Stomach (tissue), 9 donors: ENCODE data around the gene ZNF268. TPM values are rescaled to one million over a fixed set of nuclear protein-coding genes. Genes with fewer than 3 reads are reported as not detected.

Source experiments
- DNase-seq, 2 donors: peaks; one replicate each; pipeline versions ENCODE4 v3.0.0 to v3.0.0-alpha.2; 2013 to 2019
- H3K27ac ChIP-seq, 5 donors: fragments of 200-600 bp in 4 of 5; sonication (generic) in 4 of 5; one replicate each; pipeline ENCODE4 v1.5.1; 2013 to 2019; ENCODE audit warnings: mild to moderate bottlenecking in 1 of 5, moderate library complexity in 1 of 5
- H3K27me3 ChIP-seq, 3 donors: fragments of 200-600 bp; sonication (generic); one replicate each; pipeline ENCODE4 v1.5.1; 2017 to 2019; ENCODE audit warnings: mixed run types in 1 of 3
- H3K36me3 ChIP-seq, 4 donors: fragments of 200-600 bp; sonication (generic); 1 replicate in 3 of 4; 2 replicates in 1 of 4; pipeline ENCODE4 v1.5.1; 2016 to 2019
- H3K4me1 ChIP-seq, 4 donors: fragments of 200-600 bp; sonication (generic); one replicate each; pipeline ENCODE4 v1.5.1; 2016 to 2019
- H3K4me3 ChIP-seq, 4 donors: fragments of 200-600 bp; sonication (generic) in 3 of 4; one replicate each; pipeline ENCODE4 v1.5.1; 2016 to 2019; ENCODE audit warnings: mild to moderate bottlenecking in 1 of 4
- H3K9me3 ChIP-seq, 4 donors: fragments of 200-600 bp; sonication (generic); one replicate each; pipeline ENCODE4 v1.5.1; 2016 to 2019
- EP300 ChIP-seq: sonication (generic); formaldehyde crosslinking; IDR thresholded peaks from one replicate; pipeline ENCODE4 v1.6.1; 2017; ENCODE audit warnings: antibody characterized with exemption
- POLR2A ChIP-seq, 4 donors: fragments of 450-650 bp; IDR thresholded peaks; one replicate each; pipeline ENCODE4 v1.6.1; 2016; ENCODE audit warnings: antibody characterized with exemption in 4 of 4, control low read depth in 2 of 4, mild to moderate bottlenecking in 1 of 4, moderate library complexity in 1 of 4
- POLR2AphosphoS5 ChIP-seq, 3 donors: sonication (generic); formaldehyde crosslinking; IDR thresholded peaks; one replicate each; pipeline ENCODE4 v1.6.1; 2016; ENCODE audit warnings: antibody characterized with exemption in 3 of 3
- WGBS, 5 donors: extraction: QIAGEN DNeasy Blood & Tissue Kit in 3 of 5; methylation state at CpG; one replicate each; pipeline versions ENCODE4 v1.1.5 to v1.1.7; 2013 to 2018; 5-methylcytosine and 5-hydroxymethylcytosine counted together
- intact Hi-C: fragments of 100-400 bp; cut with DNase I; formaldehyde crosslinking; loops from one replicate; pipeline ENCODE4 v1.15.1; 2023; ENCODE audit warnings: low total_unique reads
- polyA plus RNA-seq, 3 donors: library from polyadenylated mRNA; stranded (reverse); fragments of 200-250 nt; gene quantifications; one replicate each; pipeline ENCODE4 v1.2.3, GENCODE V29; 2013
- total RNA-seq, 5 donors: library from RNA; depleted of rRNA; stranded (reverse); fragments of >200 nt; gene quantifications; one replicate each; pipeline versions ENCODE4 v1.1.0 to v1.2.3, GENCODE V29; 2014 to 2016
- TF ChIP-seq, protein P1 (sequence below), 7 experiments: fragments of 450-650 bp in 4 of 7; fragments of 200-600 bp in 3 of 7; sonication (generic) in 3 of 7; IDR thresholded peaks; one replicate each; pipeline ENCODE4 v1.5.1; 2016 to 2019; ENCODE audit warnings: antibody characterized with exemption in 7 of 7, control low read depth in 2 of 7, mild to moderate bottlenecking in 1 of 7
- donor health status: healthy with polysubstance abuse.
- donor health status: Bipolar disorder and iron deficiency.
- donor health status: healthy.

The ZNF268 gene
- total and polyA plus RNA-seq, 8 donors = under 0.01 to 39.7 (median 6.2) TPM

DNA sequence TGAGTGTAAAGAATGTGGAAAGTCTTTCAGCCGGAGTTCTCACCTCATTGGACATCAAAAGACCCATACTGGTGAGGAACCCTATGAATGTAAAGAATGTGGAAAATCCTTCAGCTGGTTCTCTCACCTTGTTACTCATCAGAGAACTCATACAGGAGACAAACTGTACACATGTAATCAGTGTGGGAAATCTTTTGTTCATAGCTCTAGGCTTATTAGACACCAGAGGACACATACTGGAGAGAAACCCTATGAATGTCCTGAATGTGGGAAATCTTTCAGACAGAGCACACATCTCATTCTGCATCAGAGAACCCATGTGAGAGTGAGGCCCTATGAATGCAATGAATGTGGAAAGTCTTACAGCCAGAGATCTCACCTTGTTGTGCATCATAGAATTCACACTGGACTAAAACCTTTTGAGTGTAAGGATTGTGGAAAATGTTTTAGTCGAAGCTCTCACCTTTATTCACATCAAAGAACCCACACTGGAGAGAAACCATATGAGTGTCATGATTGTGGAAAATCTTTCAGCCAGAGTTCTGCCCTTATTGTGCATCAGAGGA is 25.1 kb upstream of the ZNF268 start:
- TF ChIP-seq EP300 (no peak), POLR2AphosphoS5 (IDR thresholded peaks at IDR 0.05) (no peak), POLR2A (IDR thresholded peaks at IDR 0.05) (no peak)
- TF ChIP-seq, protein P1, sequence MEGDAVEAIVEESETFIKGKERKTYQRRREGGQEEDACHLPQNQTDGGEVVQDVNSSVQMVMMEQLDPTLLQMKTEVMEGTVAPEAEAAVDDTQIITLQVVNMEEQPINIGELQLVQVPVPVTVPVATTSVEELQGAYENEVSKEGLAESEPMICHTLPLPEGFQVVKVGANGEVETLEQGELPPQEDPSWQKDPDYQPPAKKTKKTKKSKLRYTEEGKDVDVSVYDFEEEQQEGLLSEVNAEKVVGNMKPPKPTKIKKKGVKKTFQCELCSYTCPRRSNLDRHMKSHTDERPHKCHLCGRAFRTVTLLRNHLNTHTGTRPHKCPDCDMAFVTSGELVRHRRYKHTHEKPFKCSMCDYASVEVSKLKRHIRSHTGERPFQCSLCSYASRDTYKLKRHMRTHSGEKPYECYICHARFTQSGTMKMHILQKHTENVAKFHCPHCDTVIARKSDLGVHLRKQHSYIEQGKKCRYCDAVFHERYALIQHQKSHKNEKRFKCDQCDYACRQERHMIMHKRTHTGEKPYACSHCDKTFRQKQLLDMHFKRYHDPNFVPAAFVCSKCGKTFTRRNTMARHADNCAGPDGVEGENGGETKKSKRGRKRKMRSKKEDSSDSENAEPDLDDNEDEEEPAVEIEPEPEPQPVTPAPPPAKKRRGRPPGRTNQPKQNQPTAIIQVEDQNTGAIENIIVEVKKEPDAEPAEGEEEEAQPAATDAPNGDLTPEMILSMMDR (IDR thresholded peaks at IDR 0.05) = no peak
- DNase-seq = no peak
- Histone ChIP-seq H3K27me3 (no peaks in the 10 kb centered on the region), H3K9me3 (peaks cover 81 to 100% (median 99%) of the 10 kb centered on the region in 4 donors), H3K36me3 (peaks cover 59 to 84% (median 75%) of the 10 kb centered on the region in 4 donors), H3K27ac (no peak overlapping the region), H3K4me1 (no peaks in the 10 kb centered on the region), H3K4me3 (no peak overlapping the region)
- intact Hi-C loops = no loop called here
- 95 to 100% (median 97%) methylated on average over 2 of the region's 2 CpGs for WGBS, 5 donors

DNA sequence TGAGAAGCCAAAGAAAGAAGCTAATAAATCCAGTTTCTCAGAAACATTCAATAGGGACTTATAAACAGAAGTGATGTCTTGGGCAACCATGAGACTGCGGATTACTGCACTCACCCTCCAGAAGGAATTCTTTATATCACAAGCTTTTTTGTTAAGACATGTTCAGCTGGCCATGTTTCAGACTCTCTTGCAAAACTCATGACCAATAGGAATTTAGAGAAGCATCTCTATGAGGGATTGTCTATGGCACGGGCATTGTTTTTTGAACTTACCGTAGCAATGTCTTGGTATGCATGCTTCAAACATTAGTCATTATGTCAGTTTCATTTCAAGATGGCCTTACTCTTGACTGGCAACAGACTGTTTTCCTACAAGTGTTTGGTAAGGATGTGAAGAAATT is 15.5 kb upstream of the ZNF268 start:
- 90 to 97% (median 96%) methylated on average over 3 of the region's 3 CpGs for WGBS, 5 donors
- Histone ChIP-seq H3K27me3 (no peaks in the 10 kb centered on the region), H3K27ac (no peak overlapping the region), H3K36me3 (no peaks in the 10 kb centered on the region), H3K4me1 (no peaks in the 10 kb centered on the region), H3K9me3 (peaks cover 14 to 98% (median 80%) of the 10 kb centered on the region in 4 donors), H3K4me3 (no peak overlapping the region)
- TF ChIP-seq, protein P1 (IDR thresholded peaks at IDR 0.05) = no peak
- TF ChIP-seq POLR2A (IDR thresholded peaks at IDR 0.05) = no peak
- no peak for DNase-seq
- intact Hi-C loops = no loop called here

DNA sequence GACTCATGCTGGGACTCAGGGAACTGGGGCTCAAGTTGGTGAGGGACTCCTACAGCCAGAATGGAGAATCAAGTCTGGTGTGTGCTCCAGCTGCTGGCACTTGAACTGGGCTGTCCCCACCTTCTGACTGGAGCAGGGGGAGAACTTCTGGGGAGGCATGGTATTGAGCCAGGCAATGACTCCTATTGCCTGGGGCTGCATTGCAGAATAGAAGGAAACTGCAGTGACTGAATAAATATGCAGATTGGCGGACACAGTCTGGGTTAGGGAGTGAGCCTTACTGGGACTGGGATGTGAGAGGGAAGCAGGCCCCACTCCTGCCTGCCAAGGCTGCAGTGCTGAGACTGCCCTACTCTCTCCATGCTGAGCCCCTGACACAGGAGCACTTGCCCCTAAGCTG is 8.8 kb upstream of the ZNF268 start:
- 75 to 100% (median 88%) methylated on average over 1 of the region's 1 CpG for WGBS, 5 donors

DNA sequence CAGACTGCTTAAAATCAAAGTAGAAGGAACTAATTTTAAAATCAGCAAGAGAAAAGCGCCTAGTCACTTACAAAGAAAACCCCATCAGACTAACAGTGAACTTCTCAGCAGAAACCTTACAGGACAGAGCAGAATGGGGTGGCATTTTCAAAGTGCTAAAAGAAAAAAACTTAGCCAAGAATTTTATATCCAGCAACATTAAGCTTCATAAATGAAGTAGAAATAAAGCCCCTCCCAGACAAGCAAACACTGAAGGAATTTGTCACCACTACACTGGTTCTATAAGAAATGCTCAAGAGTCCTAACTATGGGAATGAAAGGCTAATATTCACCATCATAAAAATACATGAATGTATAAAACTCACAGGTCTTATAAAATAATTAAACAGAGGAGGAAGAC is 6.4 kb upstream of the ZNF268 start:
- Histone ChIP-seq H3K27me3 (no peaks in the 10 kb centered on the region), H3K9me3 (peaks cover 17 to 95% (median 78%) of the 10 kb centered on the region in 4 donors), H3K27ac (no peak overlapping the region), H3K4me3 (no peak overlapping the region), H3K36me3 (no peaks in the 10 kb centered on the region), H3K4me1 (no peaks in the 10 kb centered on the region)
- intact Hi-C loops = no loop called here
- 56 to 79% (median 69%) methylated on average over 1 of the region's 1 CpG for WGBS, 5 donors
- no peak for DNase-seq
- no peak for TF ChIP-seq EP300
- TF ChIP-seq POLR2A (IDR thresholded peaks at IDR 0.05) = no peak
- no peak for TF ChIP-seq POLR2AphosphoS5 (IDR thresholded peaks at IDR 0.05)

More for the DNA sequence above, 8.8 kb upstream of the ZNF268 start:
- no peak for TF ChIP-seq POLR2AphosphoS5 (IDR thresholded peaks at IDR 0.05)
- DNase-seq = no peak
- Histone ChIP-seq H3K9me3 (peaks cover 17 to 97% (median 83%) of the 10 kb centered on the region in 4 donors), H3K4me3 (no peak overlapping the region), H3K36me3 (no peaks in the 10 kb centered on the region), H3K27me3 (no peaks in the 10 kb centered on the region), H3K27ac (no peak overlapping the region), H3K4me1 (no peaks in the 10 kb centered on the region)
- intact Hi-C loops = no loop called here

DNA sequence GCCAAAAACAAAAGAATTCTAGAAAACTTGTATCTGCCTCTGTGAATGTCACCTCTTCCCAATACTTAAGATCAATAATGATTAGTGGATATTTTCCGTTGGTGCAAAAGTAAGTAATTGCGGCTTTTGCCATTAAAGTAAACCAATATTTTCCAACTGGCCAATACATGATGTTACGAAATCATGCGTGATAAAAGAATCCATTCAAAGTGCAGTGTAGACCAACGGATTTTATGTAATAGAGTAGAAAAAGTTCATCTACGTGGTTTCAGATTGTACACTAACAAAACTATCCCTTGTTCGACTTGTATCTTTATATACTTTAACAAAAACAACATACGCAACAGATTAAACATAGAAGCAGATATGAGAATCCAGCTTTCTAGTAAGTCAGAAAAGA is 626 bp upstream of the ZNF268 start:
- Histone ChIP-seq H3K27me3 (no peaks in the 10 kb centered on the region), H3K27ac (no peak overlapping the region), H3K9me3 (peaks cover 0 to 82% (median 48%) of the 10 kb centered on the region in 4 donors), H3K4me3 (no peak overlapping the region), H3K36me3 (peaks cover 18 to 31% (median 30%) of the 10 kb centered on the region in 4 donors), H3K4me1 (peaks cover 6 to 14% (median 12%) of the 10 kb centered on the region in 4 donors)
- TF ChIP-seq POLR2A (IDR thresholded peaks at IDR 0.05) = no peak
- TF ChIP-seq, protein P1 (IDR thresholded peaks at IDR 0.05) = no peak
- TF ChIP-seq EP300 = no peak
- no peak for TF ChIP-seq POLR2AphosphoS5 (IDR thresholded peaks at IDR 0.05)
- WGBS, 5 donors = 96 to 98% (median 97%) methylated on average over 8 of the region's 8 CpGs
- no peak for DNase-seq
- intact Hi-C loops = no loop called here
